Measurements from ENCODE around the gene CST7. TPM values are rescaled to one million over a fixed set of nuclear protein-coding genes. Genes with fewer than 3 reads are reported as not detected.

Gene CST7
- polyA plus RNA-seq, 1 donor from 2014 or later, result not detected

DNA sequence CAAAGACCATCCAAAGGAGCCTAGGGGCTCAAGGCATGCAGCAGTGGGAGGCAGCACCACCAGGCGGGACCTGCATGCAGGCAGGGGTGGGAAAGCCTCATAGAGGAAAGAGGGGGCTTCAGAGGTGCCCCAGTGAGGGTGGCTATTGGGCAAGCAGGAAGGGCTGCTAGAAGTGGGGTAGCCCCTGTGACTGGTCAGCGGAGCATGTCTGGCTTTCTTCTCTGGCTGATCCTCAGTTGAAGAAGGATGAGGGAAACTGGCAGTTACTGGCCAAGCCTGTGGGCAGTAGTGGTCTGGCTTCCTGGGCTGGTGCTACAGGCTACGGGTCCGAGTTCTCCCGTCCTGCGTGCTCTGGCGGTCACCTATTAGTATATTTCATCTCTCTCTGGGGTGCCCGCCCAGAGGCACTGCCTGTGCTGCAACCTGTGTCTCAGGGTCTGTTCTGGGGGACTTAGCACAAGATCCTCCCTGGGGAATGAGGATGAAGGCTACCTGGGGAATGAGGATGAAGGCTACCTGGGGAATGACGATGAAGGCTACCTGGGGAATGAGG is 35.9 kb upstream of the CST7 start:
- H3F3A ChIP-seq (ENCODE audit: insufficient read depth, low read length, poor library complexity, severe bottlenecking), result no peaks in the 10 kb centered on the region
- H4K20me1 ChIP-seq (ENCODE audit: insufficient read depth), result no peaks in the 10 kb centered on the region
- no peaks in the 10 kb centered on the region for H3K36me3 ChIP-seq (ENCODE audit: insufficient read depth, low read length)
- H3K79me2 ChIP-seq (replicated peaks; ENCODE audit: insufficient read depth, low read length), result no peaks in the 10 kb centered on the region
- H3K27me3 ChIP-seq (ENCODE audit: insufficient read depth, low read depth, low read length), result no peaks in the 10 kb centered on the region
- no peak overlapping the region for H3K9ac ChIP-seq (ENCODE audit: low read length)
- no peak overlapping the region for H2AFZ ChIP-seq (ENCODE audit: low read depth, low read length)
- TF ChIP-seq POLR2AphosphoS5 (IDR thresholded peaks at IDR 0.05) (no peak), SMC3 (conservative IDR thresholded peaks at IDR 0.05; ENCODE audit: poor library complexity) (no peak), TAF1 (IDR thresholded peaks at IDR 0.05; ENCODE audit: low read depth) (no peak), MXI1 (conservative IDR thresholded peaks at IDR 0.05; ENCODE audit: poor library complexity, severe bottlenecking) (no peak), EP300 (conservative IDR thresholded peaks at IDR 0.05; ENCODE audit: poor library complexity, severe bottlenecking) (no peak), EZH2 (IDR thresholded peaks at IDR 0.05; ENCODE audit: borderline replicate concordance, insufficient read depth, low read length, poor library complexity, severe bottlenecking) (no peak)
- TF ChIP-seq, protein P1, sequence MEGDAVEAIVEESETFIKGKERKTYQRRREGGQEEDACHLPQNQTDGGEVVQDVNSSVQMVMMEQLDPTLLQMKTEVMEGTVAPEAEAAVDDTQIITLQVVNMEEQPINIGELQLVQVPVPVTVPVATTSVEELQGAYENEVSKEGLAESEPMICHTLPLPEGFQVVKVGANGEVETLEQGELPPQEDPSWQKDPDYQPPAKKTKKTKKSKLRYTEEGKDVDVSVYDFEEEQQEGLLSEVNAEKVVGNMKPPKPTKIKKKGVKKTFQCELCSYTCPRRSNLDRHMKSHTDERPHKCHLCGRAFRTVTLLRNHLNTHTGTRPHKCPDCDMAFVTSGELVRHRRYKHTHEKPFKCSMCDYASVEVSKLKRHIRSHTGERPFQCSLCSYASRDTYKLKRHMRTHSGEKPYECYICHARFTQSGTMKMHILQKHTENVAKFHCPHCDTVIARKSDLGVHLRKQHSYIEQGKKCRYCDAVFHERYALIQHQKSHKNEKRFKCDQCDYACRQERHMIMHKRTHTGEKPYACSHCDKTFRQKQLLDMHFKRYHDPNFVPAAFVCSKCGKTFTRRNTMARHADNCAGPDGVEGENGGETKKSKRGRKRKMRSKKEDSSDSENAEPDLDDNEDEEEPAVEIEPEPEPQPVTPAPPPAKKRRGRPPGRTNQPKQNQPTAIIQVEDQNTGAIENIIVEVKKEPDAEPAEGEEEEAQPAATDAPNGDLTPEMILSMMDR (IDR thresholded peaks at IDR 0.05; ENCODE audit: poor library complexity, severe bottlenecking), result no peak
- H3K4me2 ChIP-seq (ENCODE audit: low read length), result no peak overlapping the region
- no peaks in the 10 kb centered on the region for H3K9me2 ChIP-seq (ENCODE audit: insufficient read depth, low read length)
- H3K4me3 ChIP-seq (ENCODE audit: low read length), result no peak overlapping the region
- no peaks in the 10 kb centered on the region for H3K9me3 ChIP-seq (ENCODE audit: low read length)
- H3K27ac ChIP-seq (ENCODE audit: low read length), result no peak overlapping the region

DNA sequence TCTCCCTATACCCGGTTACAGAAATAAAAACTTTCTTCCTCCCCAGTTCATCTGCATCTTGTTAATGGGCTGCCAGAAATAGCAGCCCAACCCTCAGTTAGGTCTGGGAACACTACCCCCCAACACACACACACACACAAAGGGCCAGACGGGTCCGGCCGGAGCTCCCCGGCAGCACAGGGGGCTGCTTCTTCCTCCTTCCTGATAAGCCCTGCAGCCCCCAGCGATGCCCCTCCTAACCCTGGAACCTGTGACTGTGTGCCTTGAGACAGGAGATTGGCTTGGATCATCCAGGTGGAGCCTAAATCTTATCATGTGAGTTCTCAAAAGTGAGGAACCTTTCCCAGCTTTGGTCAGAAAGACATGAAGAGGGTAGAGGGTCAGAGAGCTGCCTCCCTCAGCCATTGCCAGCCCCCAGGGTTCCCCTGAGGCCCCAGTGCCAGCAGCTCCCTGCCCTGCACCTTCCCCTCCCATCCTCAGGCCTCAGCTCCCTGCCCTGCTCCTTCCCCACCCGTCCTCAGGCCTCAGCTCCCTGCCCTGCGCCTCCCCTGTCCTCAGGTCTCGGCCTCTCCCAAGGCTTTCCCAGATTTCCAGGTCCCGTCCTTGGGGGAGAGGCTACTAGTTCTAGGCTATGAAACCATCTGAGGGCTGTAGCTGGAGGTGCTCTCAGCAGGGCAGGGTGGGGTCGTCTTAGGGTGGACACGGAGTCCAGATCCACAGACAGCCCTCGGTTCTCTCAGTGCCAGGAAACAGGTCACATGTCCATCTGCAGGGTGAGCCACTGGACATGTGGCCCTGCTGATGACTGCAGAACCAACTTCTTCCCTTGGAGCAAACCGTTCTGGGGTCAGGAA is 34.5 kb upstream of the CST7 start:
- H3K9me2 ChIP-seq (ENCODE audit: insufficient read depth, low read length), result no peaks in the 10 kb centered on the region
- H3K27me3 ChIP-seq (ENCODE audit: insufficient read depth, low read depth, low read length), result no peaks in the 10 kb centered on the region
- H2AFZ ChIP-seq (ENCODE audit: low read depth, low read length), result no peak overlapping the region
- no peak overlapping the region for H3K27ac ChIP-seq (ENCODE audit: low read length)
- no peaks in the 10 kb centered on the region for H3K36me3 ChIP-seq (ENCODE audit: insufficient read depth, low read length)
- no peak overlapping the region for H3K4me3 ChIP-seq (ENCODE audit: low read length)
- no peaks in the 10 kb centered on the region for H3K9me3 ChIP-seq (ENCODE audit: low read length)
- no peak overlapping the region for H3K9ac ChIP-seq (ENCODE audit: low read length)
- H4K20me1 ChIP-seq (ENCODE audit: insufficient read depth), result no peaks in the 10 kb centered on the region
- H3K4me2 ChIP-seq (ENCODE audit: low read length), result no peak overlapping the region
- no peaks in the 10 kb centered on the region for H3K79me2 ChIP-seq (replicated peaks; ENCODE audit: insufficient read depth, low read length)
- TF ChIP-seq EZH2 (IDR thresholded peaks at IDR 0.05; ENCODE audit: borderline replicate concordance, insufficient read depth, low read length, poor library complexity, severe bottlenecking) (no peak), SMC3 (conservative IDR thresholded peaks at IDR 0.05; ENCODE audit: poor library complexity) (no peak), POLR2AphosphoS5 (IDR thresholded peaks at IDR 0.05) (no peak), RAD21 (conservative IDR thresholded peaks at IDR 0.05) (no peak), EP300 (conservative IDR thresholded peaks at IDR 0.05; ENCODE audit: poor library complexity, severe bottlenecking) (no peak), MXI1 (conservative IDR thresholded peaks at IDR 0.05; ENCODE audit: poor library complexity, severe bottlenecking) (no peak), TAF1 (IDR thresholded peaks at IDR 0.05; ENCODE audit: low read depth) (no peak)
- TF ChIP-seq, protein P2, sequence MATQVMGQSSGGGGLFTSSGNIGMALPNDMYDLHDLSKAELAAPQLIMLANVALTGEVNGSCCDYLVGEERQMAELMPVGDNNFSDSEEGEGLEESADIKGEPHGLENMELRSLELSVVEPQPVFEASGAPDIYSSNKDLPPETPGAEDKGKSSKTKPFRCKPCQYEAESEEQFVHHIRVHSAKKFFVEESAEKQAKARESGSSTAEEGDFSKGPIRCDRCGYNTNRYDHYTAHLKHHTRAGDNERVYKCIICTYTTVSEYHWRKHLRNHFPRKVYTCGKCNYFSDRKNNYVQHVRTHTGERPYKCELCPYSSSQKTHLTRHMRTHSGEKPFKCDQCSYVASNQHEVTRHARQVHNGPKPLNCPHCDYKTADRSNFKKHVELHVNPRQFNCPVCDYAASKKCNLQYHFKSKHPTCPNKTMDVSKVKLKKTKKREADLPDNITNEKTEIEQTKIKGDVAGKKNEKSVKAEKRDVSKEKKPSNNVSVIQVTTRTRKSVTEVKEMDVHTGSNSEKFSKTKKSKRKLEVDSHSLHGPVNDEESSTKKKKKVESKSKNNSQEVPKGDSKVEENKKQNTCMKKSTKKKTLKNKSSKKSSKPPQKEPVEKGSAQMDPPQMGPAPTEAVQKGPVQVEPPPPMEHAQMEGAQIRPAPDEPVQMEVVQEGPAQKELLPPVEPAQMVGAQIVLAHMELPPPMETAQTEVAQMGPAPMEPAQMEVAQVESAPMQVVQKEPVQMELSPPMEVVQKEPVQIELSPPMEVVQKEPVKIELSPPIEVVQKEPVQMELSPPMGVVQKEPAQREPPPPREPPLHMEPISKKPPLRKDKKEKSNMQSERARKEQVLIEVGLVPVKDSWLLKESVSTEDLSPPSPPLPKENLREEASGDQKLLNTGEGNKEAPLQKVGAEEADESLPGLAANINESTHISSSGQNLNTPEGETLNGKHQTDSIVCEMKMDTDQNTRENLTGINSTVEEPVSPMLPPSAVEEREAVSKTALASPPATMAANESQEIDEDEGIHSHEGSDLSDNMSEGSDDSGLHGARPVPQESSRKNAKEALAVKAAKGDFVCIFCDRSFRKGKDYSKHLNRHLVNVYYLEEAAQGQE (IDR thresholded peaks at IDR 0.05; ENCODE audit: borderline replicate concordance), result no peak
- TF ChIP-seq, protein P1 (IDR thresholded peaks at IDR 0.05; ENCODE audit: poor library complexity, severe bottlenecking), result no peak
- no peaks in the 10 kb centered on the region for H3F3A ChIP-seq (ENCODE audit: insufficient read depth, low read length, poor library complexity, severe bottlenecking)
